Stimulated activated naive CD4-positive, alpha-beta T cell treated with Interleukin-2 at 50 U/mL for 16 hours (primary cell): ENCODE measurements around the gene G2E3.

Experiments
- DNase-seq: peaks from one replicate; lab custom pipeline; 2025; lab: John Stamatoyannopoulos, UW

G2E3 gene

GRCh38 chr14:30656190-30656632, 97.3 kb downstream of the G2E3 start:
- no peak for DNase-seq

- no peak for DNase-seq
These were observed 98.1 kb downstream of the G2E3 start for GRCh38 chr14:30657050-30657449.

- no peak for DNase-seq
These were observed 98.7 kb downstream of the G2E3 start for GRCh38 chr14:30657606-30658163.

- DNase-seq = no peak
These were observed 99.7 kb downstream of the G2E3 start for GRCh38 chr14:30658645-30659044.

- DNase-seq = no peak
These were observed 110.6 kb downstream of the G2E3 start for GRCh38 chr14:30669594-30669993.
